ENCODE measurements around the gene SLC32A1. TPM values are rescaled to one million over a fixed set of nuclear protein-coding genes. Genes with fewer than 3 reads are reported as not detected.

The SLC32A1 gene
- total and polyA plus RNA-seq, 2 of the 13 experiments (the other 11 are each of a cell fraction or from before 2014, with no cell fraction given): not detected

GRCh38 chr20:38685853-38686473, 38.3 kb upstream of the SLC32A1 start (continued):
- TF ChIP-seq THAP8 (CRISPR knock-in tag; IDR thresholded peaks at IDR 0.05; ENCODE audit: borderline replicate concordance) (no peak), TBX2 (CRISPR knock-in tag; IDR thresholded peaks at IDR 0.05; ENCODE audit: borderline replicate concordance) (peak; percentile 37; the same call in 1 of the 2 replicates), ZNF563 (CRISPR knock-in tag; IDR thresholded peaks at IDR 0.05) (peak; percentile 88), ZNF549 (CRISPR knock-in tag; IDR thresholded peaks at IDR 0.05) (0 out of 2 replicates have a peak, but pooled peaks have one; percentile 38), PAF1 (CRISPR knock-in tag; IDR thresholded peaks at IDR 0.05) (no peak), ZNF263 (CRISPR knock-in tag; IDR thresholded peaks at IDR 0.05) (peak; percentile 77; the same call in 1 of the 2 replicates), STAG1 (CRISPR knock-in tag; IDR thresholded peaks at IDR 0.05) (peak; percentile 20; the same call in 1 of the 2 replicates), ZZZ3 (CRISPR knock-in tag; IDR thresholded peaks at IDR 0.05; ENCODE audit: borderline replicate concordance) (no peak; the same call in 1 of the 2 replicates), MTERF4 (CRISPR knock-in tag; IDR thresholded peaks at IDR 0.05) (peak; percentile 91; the same call in 1 of the 2 replicates), ZNF546 (CRISPR knock-in tag; conservative IDR thresholded peaks at IDR 0.05) (no peak), NFIB (CRISPR knock-in tag; IDR thresholded peaks at IDR 0.05; ENCODE audit: borderline replicate concordance) (no peak), ZBTB3 (CRISPR knock-in tag; IDR thresholded peaks at IDR 0.05; ENCODE audit: borderline replicate concordance, low read depth) (0 out of 2 replicates have a peak, but pooled peaks have one; percentile 74), HDAC2 (CRISPR knock-in tag; IDR thresholded peaks at IDR 0.05) (peak; percentile 95), ZFP41 (CRISPR knock-in tag; IDR thresholded peaks at IDR 0.05; ENCODE audit: borderline replicate concordance) (no peak), ZNF460 (CRISPR knock-in tag; IDR thresholded peaks at IDR 0.05; ENCODE audit: borderline replicate concordance) (no peak), ARNTL (CRISPR knock-in tag; IDR thresholded peaks at IDR 0.05) (peak; percentile 67; the same call in 1 of the 2 replicates), MEIS1 (CRISPR knock-in tag; IDR thresholded peaks at IDR 0.05; ENCODE audit: borderline replicate concordance) (peak; percentile 71; the same call in 1 of the 2 replicates), GRHL1 (CRISPR knock-in tag; conservative IDR thresholded peaks at IDR 0.05) (no peak), HOXA7 (CRISPR knock-in tag; IDR thresholded peaks at IDR 0.05) (no peak), ATF4 (CRISPR knock-in tag; IDR thresholded peaks at IDR 0.05) (peak in 1 of 2 experiments; percentile 68; a peak in 2 of 4 replicates), IRF9 (CRISPR knock-in tag; IDR thresholded peaks at IDR 0.05; ENCODE audit: borderline replicate concordance) (peak; percentile 84), ATF3 (CRISPR knock-in tag; IDR thresholded peaks at IDR 0.05) (peak; percentile 80), FOXA1 (IDR thresholded peaks at IDR 0.05) (no peak), FOXA1 (CRISPR knock-in tag; IDR thresholded peaks at IDR 0.05) (0 out of 2 replicates have a peak, but pooled peaks have one; percentile 24)
